ENCODE results near the gene ZNF593.

Gene ZNF593

GRCh38 chr1:26171084-26172072, 1.7 kb downstream of the ZNF593 start, which contains the start of gene ZNF593OS:
TSS of gene ZNF593OS (minus strand) at chr1:26171832. CDS start at chr1:26171661, 171 bp downstream.
- no peak for DNase-seq

- DNase-seq: no peak
Measured at GRCh38 chr1:26175346-26175745, 5.6 kb downstream of the ZNF593 start.

- DNase-seq: no peak
Measured at GRCh38 chr1:26177182-26177684, 7.5 kb downstream of the ZNF593 start, which contains the start of gene CNKSR1. TSS of gene CNKSR1 (plus strand) at chr1:26177491. CDS start at chr1:26177548, 57 bp downstream.

GRCh38 chr1:26180010-26180506, 10.3 kb downstream of the ZNF593 start:
- no peak for DNase-seq

- no peak for DNase-seq
Measured at GRCh38 chr1:26181586-26182382, 12.1 kb downstream of the ZNF593 start.

- DNase-seq: no peak
Measured at GRCh38 chr1:26182383-26182696, 12.6 kb downstream of the ZNF593 start.

GRCh38 chr1:26184086-26184485, 14.4 kb downstream of the ZNF593 start:
- DNase-seq: no peak

- no peak for DNase-seq
Measured at GRCh38 chr1:26184883-26185282, 15.2 kb downstream of the ZNF593 start.

- DNase-seq: no peak
Measured at GRCh38 chr1:26187882-26188281, 18.2 kb downstream of the ZNF593 start.

GRCh38 chr1:26188477-26188876, 18.8 kb downstream of the ZNF593 start:
- no peak for DNase-seq

GRCh38 chr1:26189331-26189730, 19.6 kb downstream of the ZNF593 start:
- no peak for DNase-seq

- DNase-seq: no peak
Measured at GRCh38 chr1:26189751-26190275, 20.1 kb downstream of the ZNF593 start.

GRCh38 chr1:26190373-26190987, 20.8 kb downstream of the ZNF593 start, which contains the start of gene CATSPER4:
TSS of gene CATSPER4 (plus strand) at chr1:26190602. CDS start at chr1:26190628, 26 bp downstream.
- no peak for DNase-seq

- DNase-seq: no peak
Measured at GRCh38 chr1:26191739-26192138, 22.0 kb downstream of the ZNF593 start.

GRCh38 chr1:26195805-26196204, 26.1 kb downstream of the ZNF593 start:
- DNase-seq: no peak

- DNase-seq: no peak
Measured at GRCh38 chr1:26197301-26197700, 27.6 kb downstream of the ZNF593 start.

GRCh38 chr1:26197813-26198212, 28.1 kb downstream of the ZNF593 start:
- no peak for DNase-seq

- no peak for DNase-seq
Measured at GRCh38 chr1:26200413-26200812, 30.7 kb downstream of the ZNF593 start.

GRCh38 chr1:26203642-26204318, 34.1 kb downstream of the ZNF593 start:
- DNase-seq: no peak

GRCh38 chr1:26210147-26210870, 40.6 kb downstream of the ZNF593 start:
- DNase-seq: no peak

- DNase-seq: no peak
Measured at GRCh38 chr1:26212726-26213125, 43.0 kb downstream of the ZNF593 start.
